GM18520 (cell line): Measurements from ENCODE around the gene TRABD2B.

Experiments
- ATAC-seq: cut with Tn5 transposase; IDR thresholded peaks from one replicate; pipeline ENCODE4 v1.9.1; 2021; ENCODE audit not compliant: unreplicated experiment

The TRABD2B gene

DNA sequence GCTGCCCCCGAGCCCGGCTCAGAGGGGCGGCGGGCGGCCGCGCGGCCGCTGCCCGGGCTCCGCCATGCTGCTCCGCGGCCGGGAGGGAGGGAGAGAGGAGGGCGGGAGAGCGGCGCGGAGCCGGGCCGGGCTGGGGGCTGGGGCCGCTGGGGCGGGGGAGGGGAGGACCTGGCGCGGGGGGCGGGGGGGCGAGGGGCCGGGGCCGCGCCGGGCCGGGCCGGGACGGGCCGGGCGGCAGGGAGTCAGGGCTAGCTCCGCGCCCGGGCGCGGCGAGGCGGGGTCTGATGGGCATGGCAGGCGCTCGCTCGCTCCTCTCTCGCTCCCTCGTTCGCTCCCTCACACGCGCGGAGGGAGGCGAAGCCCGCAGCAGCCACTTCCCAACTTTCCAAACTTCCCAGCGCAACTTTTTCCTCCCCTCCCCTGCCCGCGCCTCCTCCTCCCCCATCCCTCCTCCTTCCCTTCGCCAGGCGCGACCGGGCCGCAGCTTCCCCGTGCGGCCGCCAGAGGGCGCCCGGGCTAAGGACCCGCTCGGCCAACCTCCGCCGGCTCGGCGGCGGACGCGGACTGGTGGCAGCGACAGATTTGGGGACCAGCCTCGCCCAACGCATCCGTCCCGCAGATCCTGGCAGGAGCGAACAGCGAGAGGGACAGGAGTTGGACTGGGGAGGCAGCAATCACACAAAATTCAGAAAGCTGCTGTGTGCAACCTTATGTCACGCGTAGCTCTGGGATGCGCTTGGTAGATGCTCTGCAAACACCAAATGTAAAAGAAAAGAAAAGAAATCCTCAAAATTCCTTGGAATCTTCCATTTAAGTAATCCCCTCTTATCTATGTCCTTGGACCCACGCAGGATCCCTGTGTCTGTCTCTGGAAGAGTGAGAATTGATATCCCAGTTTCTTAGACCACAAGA lies at the start of gene TRABD2B:
TRABD2B (minus strand) TSS at position 97 of the 912 bp plus-strand sequence.
- ATAC-seq: no peak

- no peak for ATAC-seq
Observed at GRCh38 chr1:48044311-48044710, 47.1 kb upstream of the TRABD2B start.

- ATAC-seq: no peak
Observed at GRCh38 chr1:48043622-48044021, 46.4 kb upstream of the TRABD2B start.

DNA sequence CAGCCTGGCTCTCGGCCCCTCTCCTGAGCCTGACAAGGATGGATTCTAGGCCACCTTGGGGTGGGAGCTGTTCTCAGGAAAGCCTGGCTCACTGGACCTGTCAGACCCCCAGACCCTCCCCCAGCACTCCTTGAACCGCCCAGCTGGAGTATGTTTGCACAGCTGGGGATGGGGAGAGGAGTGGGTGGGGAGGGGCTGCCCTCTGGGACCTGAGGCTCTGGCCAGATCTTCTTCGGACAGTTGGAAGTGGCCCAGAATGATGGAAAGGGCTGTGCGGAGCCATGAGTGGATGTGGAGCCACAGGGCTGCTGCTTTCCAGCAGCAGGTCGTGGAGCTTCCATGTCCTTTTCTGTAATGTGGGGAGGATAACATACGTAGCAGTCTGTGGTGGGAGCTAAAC lies 43.0 kb upstream of the TRABD2B start:
- ATAC-seq: no peak

DNA sequence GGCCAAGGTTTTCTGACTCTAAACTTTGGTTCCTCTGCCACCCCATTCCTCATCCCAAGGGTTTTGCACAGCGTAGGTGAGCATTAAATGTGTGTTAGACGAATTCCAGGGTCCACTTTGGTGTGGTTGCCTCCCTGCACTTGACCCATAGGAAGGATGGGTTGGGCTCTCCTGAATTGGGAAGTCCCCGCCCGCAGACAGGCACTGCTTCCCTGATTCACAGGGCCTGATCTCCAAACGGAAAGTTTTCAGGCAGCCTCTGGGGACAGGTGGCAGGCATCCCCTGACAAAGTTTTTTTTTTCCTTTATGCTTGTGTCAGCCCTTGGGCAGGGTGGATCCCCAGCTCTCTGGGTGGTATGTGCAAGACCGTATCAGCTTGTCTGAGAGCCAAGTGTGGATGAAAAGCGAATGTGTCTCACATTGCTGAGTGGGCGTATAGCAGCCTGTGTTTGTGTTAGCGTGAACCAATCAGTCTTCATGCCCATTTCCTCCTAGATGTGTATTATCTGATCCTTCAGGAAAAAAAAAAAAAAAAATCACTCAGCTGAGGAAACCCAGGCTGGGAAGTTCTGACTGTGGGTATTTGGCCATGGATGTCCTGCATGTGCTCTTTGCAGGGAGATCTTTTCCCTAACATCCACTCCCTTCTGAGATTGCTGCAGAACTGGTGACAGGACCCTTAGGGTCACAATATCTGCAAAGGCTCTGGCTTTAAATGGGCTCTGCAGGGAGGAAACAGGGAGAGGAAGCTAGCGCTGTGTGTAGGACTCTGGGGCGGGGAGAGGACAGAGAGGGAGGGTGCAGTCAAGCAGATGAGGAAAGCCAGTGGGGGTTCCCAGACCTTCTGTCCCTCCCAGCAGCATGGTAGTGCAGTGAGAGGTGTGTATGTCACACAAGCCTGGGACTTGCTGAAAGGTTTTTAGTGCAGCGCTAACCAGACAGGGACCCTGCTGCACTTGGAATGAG lies 42.2 kb upstream of the TRABD2B start:
- ATAC-seq: no peak

DNA sequence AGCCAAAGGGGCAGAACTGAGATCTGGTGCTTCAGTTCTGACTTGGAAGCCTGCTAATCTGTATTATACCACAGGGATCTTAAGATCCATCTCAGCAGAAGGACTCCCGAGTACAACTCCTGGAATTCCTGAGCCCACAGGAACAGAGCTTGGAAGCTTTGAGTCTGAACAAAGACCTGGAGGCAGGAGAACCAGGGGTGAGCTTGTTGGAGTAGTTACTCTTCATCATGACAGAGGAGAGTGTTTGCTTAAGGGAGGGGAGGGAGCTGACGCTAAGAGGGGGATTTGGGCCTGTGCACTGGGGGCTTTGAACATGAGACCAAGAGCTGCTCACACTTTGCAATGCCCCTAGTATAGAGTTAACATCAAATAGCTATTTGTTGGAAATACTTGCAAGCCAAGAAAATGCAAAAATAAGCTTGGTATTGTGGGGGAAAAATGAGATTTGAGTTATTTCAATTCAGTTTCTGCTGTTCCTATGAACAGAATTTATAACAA lies 41.1 kb upstream of the TRABD2B start:
- no peak for ATAC-seq

DNA sequence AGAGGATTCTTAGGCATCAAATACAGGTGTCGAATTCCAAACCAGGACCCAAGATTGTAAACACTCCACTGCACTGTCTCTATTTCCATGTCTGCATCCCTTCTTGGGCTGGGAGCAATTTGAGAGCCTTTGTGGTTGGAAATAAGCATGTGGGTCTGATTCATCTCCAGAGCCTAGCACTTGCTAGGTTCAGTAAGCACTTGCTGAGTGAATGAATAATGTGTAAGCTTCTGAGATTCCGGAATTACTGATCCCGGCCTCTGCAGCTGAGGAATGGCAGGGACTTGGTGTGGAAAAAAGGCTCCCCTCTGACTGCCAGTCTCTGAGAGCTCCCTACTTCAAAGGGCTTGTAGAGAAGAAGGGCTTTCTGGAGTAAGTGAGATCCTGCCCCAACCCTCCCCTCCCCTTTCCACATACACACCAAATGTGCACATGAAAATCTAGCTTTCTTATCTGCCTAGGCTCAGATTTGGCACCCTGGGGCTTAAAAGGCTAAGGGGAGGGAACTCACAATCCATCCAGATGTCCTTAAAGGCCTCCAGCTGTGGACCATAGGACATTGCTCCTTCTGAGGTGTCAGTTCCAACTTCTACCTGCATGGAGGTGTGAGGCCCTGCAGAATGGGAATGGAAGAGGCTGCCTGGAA lies 39.6 kb upstream of the TRABD2B start:
- ATAC-seq: no peak

GRCh38 chr1:48035371-48036141 lies 38.4 kb upstream of the TRABD2B start:
- ATAC-seq: no peak

- ATAC-seq: no peak
Observed at GRCh38 chr1:48033495-48034045, 36.4 kb upstream of the TRABD2B start.

DNA sequence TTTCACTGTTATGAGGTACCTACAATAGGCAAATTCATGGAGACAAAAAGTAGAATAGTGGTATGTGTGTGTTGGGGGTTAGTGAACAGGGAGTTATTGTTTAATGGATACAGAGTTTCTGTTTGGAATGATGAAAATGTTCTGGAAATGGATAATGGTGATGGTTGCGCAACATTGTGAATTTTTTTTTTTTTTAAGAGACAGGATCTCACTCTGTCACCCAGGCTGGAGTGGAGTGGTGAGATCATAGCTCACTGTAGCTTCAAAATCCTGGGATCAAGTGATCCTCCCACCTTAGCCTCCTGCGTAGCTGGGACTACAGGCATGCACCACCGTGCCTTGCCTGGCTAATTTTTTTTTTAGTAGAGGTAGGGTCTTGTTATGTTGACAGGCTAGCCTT lies 34.5 kb upstream of the TRABD2B start:
- no peak for ATAC-seq

GRCh38 chr1:48030696-48031365 lies 33.6 kb upstream of the TRABD2B start:
- ATAC-seq: no peak

- ATAC-seq: no peak
Observed at GRCh38 chr1:48030211-48030610, 33.0 kb upstream of the TRABD2B start.

- no peak for ATAC-seq
Observed at GRCh38 chr1:48028218-48029069, 31.3 kb upstream of the TRABD2B start.

GRCh38 chr1:48027533-48027835 lies 30.3 kb upstream of the TRABD2B start:
- no peak for ATAC-seq

DNA sequence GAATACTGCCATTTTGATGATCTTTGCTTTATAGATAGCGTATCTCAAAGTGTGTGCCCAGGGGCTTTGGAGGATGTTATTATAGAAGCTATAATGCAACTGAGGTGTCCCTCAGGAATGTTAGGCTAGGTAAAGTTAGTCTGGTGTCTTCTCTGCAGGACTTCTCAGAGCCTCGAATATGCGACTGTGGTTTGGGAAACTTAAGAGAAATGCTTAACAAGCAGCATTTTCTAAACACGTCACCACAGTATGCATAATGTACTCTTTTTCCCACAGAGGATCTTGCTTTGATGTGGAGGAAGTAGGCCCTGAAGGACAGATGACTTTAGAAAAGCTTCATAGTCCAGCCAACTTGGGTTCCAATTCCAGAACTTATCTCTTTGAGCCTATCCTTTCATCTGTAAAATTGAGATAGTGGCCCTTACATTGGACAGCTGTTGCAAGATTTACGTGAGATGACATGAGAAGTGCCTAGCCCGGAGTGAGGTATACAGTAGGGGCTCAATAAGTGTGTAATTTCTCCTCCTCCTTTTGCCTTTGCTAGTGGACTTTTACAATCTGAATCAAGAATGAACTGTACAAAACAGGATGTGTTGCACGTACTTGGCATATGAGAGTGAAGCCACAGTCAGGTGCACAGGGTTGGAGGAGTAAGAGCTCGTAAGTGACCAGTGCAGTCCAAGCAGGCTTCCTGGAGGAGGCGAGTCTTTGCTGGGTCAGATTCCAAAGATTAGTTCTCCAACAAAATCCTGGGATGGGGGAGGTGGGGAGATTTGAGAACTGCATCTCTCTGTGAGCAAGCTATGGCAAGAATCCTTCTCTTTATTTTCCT lies 29.7 kb upstream of the TRABD2B start:
- no peak for ATAC-seq

DNA sequence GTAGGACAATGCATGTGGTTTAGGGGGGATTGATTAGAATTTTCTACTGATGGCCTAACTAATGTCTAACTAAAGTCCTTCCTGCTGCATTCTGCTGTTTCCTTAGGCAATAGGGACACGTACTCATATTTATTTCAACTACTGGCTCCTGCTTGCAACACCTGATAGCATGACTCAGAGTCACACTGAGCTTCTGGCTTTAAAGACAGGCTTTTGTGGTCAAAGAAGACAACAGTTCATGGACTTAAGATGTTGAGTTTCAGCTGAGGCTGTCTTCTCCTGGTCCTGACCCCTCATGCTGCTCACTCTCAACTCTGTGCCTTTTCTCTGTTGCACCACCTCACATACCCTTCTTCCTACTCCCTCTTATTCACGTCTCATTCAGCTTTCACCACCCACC lies 29.1 kb upstream of the TRABD2B start:
- ATAC-seq: no peak

DNA sequence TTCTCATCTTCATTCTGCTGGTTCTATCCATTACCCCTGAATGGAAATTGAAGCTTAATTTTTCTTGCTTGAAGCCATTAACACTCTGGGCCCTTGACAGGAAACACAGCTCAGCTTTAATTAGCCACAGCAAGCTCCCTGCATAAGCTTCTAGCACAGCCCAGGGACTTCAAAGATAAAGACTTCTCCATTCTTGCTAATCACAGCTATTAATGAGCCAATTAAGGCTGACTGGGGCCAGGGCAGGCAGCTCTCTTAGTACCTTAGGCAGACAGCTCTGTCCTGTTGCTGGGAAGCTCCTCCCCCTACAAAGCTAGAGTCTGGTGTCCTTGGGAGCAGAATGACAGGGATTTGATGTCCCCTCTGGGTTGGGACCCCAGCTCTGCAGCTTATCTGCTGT lies 27.9 kb upstream of the TRABD2B start:
- no peak for ATAC-seq

GRCh38 chr1:48023488-48023887 lies 26.3 kb upstream of the TRABD2B start:
- no peak for ATAC-seq
